Subcutaneous adipose tissue (tissue), 4 donors: Measurements from ENCODE around the gene RAPGEF4. TPM values are rescaled to one million over a fixed set of nuclear protein-coding genes. Genes with fewer than 3 reads are reported as not detected.

Experiments
- CTCF ChIP-seq: fragments of 450-650 bp; IDR thresholded peaks from one replicate; pipeline ENCODE4 v1.5.1; 2016; ENCODE audit warnings: low read depth, mild to moderate bottlenecking, control low read depth, antibody characterized with exemption, moderate library complexity
- total RNA-seq, 4 donors: library from RNA; depleted of rRNA; stranded (reverse); fragments of >200 nt; gene quantifications; one replicate each; pipeline ENCODE4 v1.1.0, GENCODE V29; 2016

The RAPGEF4 gene
- total RNA-seq, 4 donors from 2014 or later = 7.0 to 15.0 (median 11.2) TPM

- TF ChIP-seq CTCF = no peak
Measured at GRCh38 chr2:172712251-172712650, 23.4 kb upstream of the RAPGEF4 start.

GRCh38 chr2:172713365-172713875, 22.2 kb upstream of the RAPGEF4 start:
- no peak for TF ChIP-seq CTCF

GRCh38 chr2:172722481-172722880, 13.2 kb upstream of the RAPGEF4 start:
- TF ChIP-seq CTCF = no peak

GRCh38 chr2:172723286-172723685, 12.4 kb upstream of the RAPGEF4 start:
- TF ChIP-seq CTCF = no peak

- TF ChIP-seq CTCF = no peak
Measured at GRCh38 chr2:172724724-172725123, 10.9 kb upstream of the RAPGEF4 start.

GRCh38 chr2:172725284-172725683, 10.4 kb upstream of the RAPGEF4 start:
- TF ChIP-seq CTCF = no peak

- TF ChIP-seq CTCF = no peak
Measured at GRCh38 chr2:172725746-172726145, 9.9 kb upstream of the RAPGEF4 start.
